Peyer's patch (tissue), 4 donors: ENCODE data around the gene MZB1.

ENCODE experiments used
- CTCF ChIP-seq, 6 experiments: fragments of 450-650 bp in 4 of 6; fragments of 200-600 bp in 2 of 6; sonication (generic) in 1 of 6; IDR thresholded peaks; one replicate each; pipeline ENCODE4 v1.5.1; 2017 to 2019; ENCODE audit warnings: antibody characterized with exemption in 6 of 6, mild to moderate bottlenecking in 3 of 6, moderate library complexity in 1 of 6
- POLR2A ChIP-seq, 2 donors: fragments of 450-650 bp; IDR thresholded peaks; one replicate each; pipeline ENCODE4 v1.5.1; 2017; ENCODE audit warnings: antibody characterized with exemption in 2 of 2, mild to moderate bottlenecking in 2 of 2, moderate library complexity in 2 of 2

DNA sequence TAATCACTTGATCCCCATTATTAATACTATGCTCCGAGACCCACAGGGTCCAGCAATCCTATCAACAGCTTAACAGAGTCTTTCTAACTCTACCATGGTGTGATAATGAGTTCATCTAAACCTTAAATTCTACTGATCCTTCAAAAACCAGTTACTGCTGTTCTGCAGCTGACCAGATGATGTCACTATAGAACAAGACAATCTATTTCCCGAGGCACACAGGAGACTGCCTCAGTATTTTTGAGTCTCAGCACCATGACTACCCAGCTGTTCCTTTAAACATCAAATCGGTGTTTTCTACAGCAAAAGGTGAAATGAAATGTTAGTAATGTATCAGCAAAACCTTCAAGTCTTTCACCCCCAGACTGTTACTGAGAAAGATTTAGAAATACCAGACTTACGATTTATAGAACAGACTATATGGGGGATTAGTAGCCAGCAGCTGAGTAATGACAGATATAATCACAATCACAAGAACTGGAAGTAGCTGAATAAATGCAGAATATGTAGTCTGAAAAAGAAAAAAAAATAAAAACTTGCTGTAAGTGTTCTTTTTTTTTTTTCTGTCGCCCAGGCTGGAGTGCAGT is 32.7 kb upstream of the MZB1 start:
- TF ChIP-seq CTCF (IDR thresholded peaks at IDR 0.05) (peak; percentile 53 to 97 (median 86)), POLR2A (IDR thresholded peaks at IDR 0.05) (no peak)
